Omental fat pad (tissue), 4 donors: ENCODE measurements around the gene TMOD2. TPM values are rescaled to one million over a fixed set of nuclear protein-coding genes. Genes with fewer than 3 reads are reported as not detected.

Experiments
- ATAC-seq: fragments of 150-250 bp; one replicate; pipeline ENCODE4 v1.9.1; 2016; ENCODE audit warnings: mild to moderate bottlenecking, moderate library complexity; ENCODE audit not compliant: low FRiP score
- DNase-seq: peaks from one replicate; pipeline ENCODE4 v3.0.0-alpha.2; 2019; ENCODE audit warnings: low spot score
- CTCF ChIP-seq, 3 donors: fragments of 450-650 bp; IDR thresholded peaks; one replicate each; pipeline ENCODE4 v1.5.1; 2016 to 2017; ENCODE audit warnings: antibody characterized with exemption in 3 of 3, mild to moderate bottlenecking in 3 of 3, moderate library complexity in 2 of 3
- total RNA-seq, 4 donors: library from RNA; depleted of rRNA; stranded (reverse); fragments of >200 nt; gene quantifications; one replicate each; pipeline ENCODE4 v1.1.0, GENCODE V29; 2016

TMOD2 gene
- total RNA-seq, 4 donors from 2014 or later: 6.5 to 28.5 (median 12.4) TPM

- no peak for TF ChIP-seq CTCF (IDR thresholded peaks at IDR 0.05)
- DNase-seq (no peak), ATAC-seq (no peak)
These were observed 48.2 kb downstream of the TMOD2 start for GRCh38 chr15:51799282-51800252.

GRCh38 chr15:51801391-51801835 lies 50.0 kb downstream of the TMOD2 start:
- no peak for TF ChIP-seq CTCF (IDR thresholded peaks at IDR 0.05)
- no peak for ATAC-seq

GRCh38 chr15:51802593-51802992 lies 51.2 kb downstream of the TMOD2 start:
- DNase-seq (no peak), ATAC-seq (no peak)
- no peak for TF ChIP-seq CTCF (IDR thresholded peaks at IDR 0.05)

More at GRCh38 chr15:51801391-51801835, 50.0 kb downstream of the TMOD2 start:
- DNase-seq: no peak

GRCh38 chr15:51803965-51804364 lies 52.6 kb downstream of the TMOD2 start:
- no peak for TF ChIP-seq CTCF (IDR thresholded peaks at IDR 0.05)
- ATAC-seq (no peak), DNase-seq (no peak)

GRCh38 chr15:51806123-51806522 lies 54.7 kb downstream of the TMOD2 start:
- no peak for TF ChIP-seq CTCF (IDR thresholded peaks at IDR 0.05)
- DNase-seq: no peak
- ATAC-seq: no peak

GRCh38 chr15:51809457-51809856 lies 58.1 kb downstream of the TMOD2 start:
- DNase-seq (no peak), ATAC-seq (no peak)
- TF ChIP-seq CTCF (IDR thresholded peaks at IDR 0.05): no peak

- DNase-seq (no peak), ATAC-seq (no peak)
- no peak for TF ChIP-seq CTCF (IDR thresholded peaks at IDR 0.05)
These were observed 61.2 kb downstream of the TMOD2 start for GRCh38 chr15:51812598-51812997.
